Calu3 (cell line): ENCODE data around the gene TRMT10B. TPM values are rescaled to one million over a fixed set of nuclear protein-coding genes. Genes with fewer than 3 reads are reported as not detected.
A peak's percentile ranks its signal among the peaks of the same experiment; 100 is the strongest.
"Not testable (repeated sequence)": the region's sequence is repeated elsewhere in the genome, so short reads cannot be mapped to it uniquely, and the experiment has no call there.

ENCODE experiments used
- BruUV-seq: library from RNA; stranded (reverse); fragments of 400-500 nt; replicated peaks from 2 replicates; lab custom pipeline; 2021; lab: Mats Ljungman, UMichigan
- CTCF ChIA-PET: fragments of 300-600 bp; sonication (Branson Sonifier 250); formaldehyde crosslinking; loops from one replicate; lab custom pipeline; 2022; ENCODE audit warnings: antibody characterized with exemption; lab: Charles Lee
- DNase-seq: peaks from one replicate; pipeline ENCODE4 v3.0.0; 2022
- H3K27ac Mint-ChIP-seq: one replicate; pipeline ENCODE4 v1.8.0; 2022; ENCODE audit warnings: mixed read lengths; ENCODE audit not compliant: unreplicated experiment
- H3K27me3 Mint-ChIP-seq: one replicate; pipeline ENCODE4 v1.8.0; 2022; ENCODE audit warnings: mixed read lengths; ENCODE audit not compliant: unreplicated experiment
- H3K36me3 Mint-ChIP-seq: one replicate; pipeline ENCODE4 v1.8.0; 2022; ENCODE audit warnings: mild to moderate bottlenecking, moderate library complexity, mixed read lengths; ENCODE audit not compliant: insufficient read depth, unreplicated experiment
- H3K4me1 Mint-ChIP-seq: one replicate; pipeline ENCODE4 v1.8.0; 2022; ENCODE audit warnings: mild to moderate bottlenecking, low read depth, mixed read lengths; ENCODE audit not compliant: unreplicated experiment
- H3K4me3 Mint-ChIP-seq: one replicate; pipeline ENCODE4 v1.8.0; 2022; ENCODE audit warnings: mild to moderate bottlenecking, low read depth, moderate library complexity, mixed read lengths; ENCODE audit not compliant: unreplicated experiment
- H3K9me3 Mint-ChIP-seq: one replicate; pipeline ENCODE4 v1.8.0; 2022; ENCODE audit warnings: low read depth, mixed read lengths; ENCODE audit not compliant: unreplicated experiment
- intact Hi-C: fragments of 100-400 bp; cut with micrococcal nuclease; formaldehyde crosslinking; loops from one replicate; pipeline ENCODE4 v1.10.0; 2022; ENCODE audit not compliant: unreplicated experiment
- total RNA-seq: library from RNA; stranded (reverse); gene quantifications from 2 replicates; pipeline ENCODE4 v1.2.3, GENCODE V29; 2022
- TF ChIP-seq, protein P1 (sequence below): fragments of 200-600 bp; IDR thresholded peaks from one replicate; pipeline ENCODE4 v1.8.0; 2022; ENCODE audit warnings: antibody characterized with exemption; ENCODE audit not compliant: unreplicated experiment

TRMT10B gene
- total RNA-seq, 1 experiment from 2014 or later = 4.1 TPM

DNA sequence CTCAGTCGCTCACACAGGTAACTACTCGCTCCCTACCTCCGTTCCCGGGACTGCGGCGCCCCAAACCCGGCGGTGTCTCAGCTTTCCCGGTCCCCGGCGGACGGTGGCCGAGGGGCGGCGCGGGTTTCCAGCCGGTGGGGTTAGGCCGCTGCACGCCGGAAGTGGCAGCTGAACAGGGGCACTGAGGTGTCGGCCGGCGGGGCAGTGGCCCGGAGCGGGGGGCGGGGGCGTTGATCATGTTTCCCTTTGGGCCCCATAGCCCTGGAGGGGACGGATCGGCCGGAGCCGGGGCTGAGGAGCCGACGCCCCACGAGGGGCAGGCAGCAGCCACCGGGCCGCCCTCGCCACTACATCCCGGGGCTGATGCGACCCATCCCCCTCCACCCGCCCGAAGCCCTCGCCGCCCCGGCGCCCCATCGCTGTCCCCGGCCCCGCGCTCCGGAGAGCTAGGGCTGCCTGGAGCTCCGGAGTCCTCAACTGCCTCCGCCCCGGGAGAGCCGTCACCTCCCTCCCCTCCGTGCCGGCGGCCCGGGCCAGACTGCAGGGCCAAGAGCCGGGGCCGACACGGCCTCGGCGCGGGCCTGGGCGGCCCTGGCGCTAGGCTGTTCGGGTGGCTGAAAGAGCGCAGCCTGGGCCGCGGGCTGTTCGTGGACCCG, 47.2 kb downstream of the TRMT10B start, which contains the start of gene DCAF10:
Gene DCAF10, plus strand, starts transcription at position 167 of the 656 bp plus-strand sequence. Its CDS starts 70 bp downstream, at position 237.
- TF ChIP-seq, protein P1, sequence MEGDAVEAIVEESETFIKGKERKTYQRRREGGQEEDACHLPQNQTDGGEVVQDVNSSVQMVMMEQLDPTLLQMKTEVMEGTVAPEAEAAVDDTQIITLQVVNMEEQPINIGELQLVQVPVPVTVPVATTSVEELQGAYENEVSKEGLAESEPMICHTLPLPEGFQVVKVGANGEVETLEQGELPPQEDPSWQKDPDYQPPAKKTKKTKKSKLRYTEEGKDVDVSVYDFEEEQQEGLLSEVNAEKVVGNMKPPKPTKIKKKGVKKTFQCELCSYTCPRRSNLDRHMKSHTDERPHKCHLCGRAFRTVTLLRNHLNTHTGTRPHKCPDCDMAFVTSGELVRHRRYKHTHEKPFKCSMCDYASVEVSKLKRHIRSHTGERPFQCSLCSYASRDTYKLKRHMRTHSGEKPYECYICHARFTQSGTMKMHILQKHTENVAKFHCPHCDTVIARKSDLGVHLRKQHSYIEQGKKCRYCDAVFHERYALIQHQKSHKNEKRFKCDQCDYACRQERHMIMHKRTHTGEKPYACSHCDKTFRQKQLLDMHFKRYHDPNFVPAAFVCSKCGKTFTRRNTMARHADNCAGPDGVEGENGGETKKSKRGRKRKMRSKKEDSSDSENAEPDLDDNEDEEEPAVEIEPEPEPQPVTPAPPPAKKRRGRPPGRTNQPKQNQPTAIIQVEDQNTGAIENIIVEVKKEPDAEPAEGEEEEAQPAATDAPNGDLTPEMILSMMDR = no peak
- intact Hi-C loops = no loop called here
- no TSS peak for BruUV-seq
- H3K36me3 Mint-ChIP-seq = peaks cover 7% of the 10 kb centered on the region
- peak; percentile 83 for DNase-seq
- H3K4me1 Mint-ChIP-seq = peaks cover 7% of the 10 kb centered on the region
- no peaks in the 10 kb centered on the region for H3K27me3 Mint-ChIP-seq
- CTCF ChIA-PET = no interaction called here
- H3K27ac Mint-ChIP-seq = no peak within 1 kb of the TSS
- no peaks in the 10 kb centered on the region for H3K9me3 Mint-ChIP-seq
- peak within 1 kb of the TSS; percentile 69 for H3K4me3 Mint-ChIP-seq

DNA sequence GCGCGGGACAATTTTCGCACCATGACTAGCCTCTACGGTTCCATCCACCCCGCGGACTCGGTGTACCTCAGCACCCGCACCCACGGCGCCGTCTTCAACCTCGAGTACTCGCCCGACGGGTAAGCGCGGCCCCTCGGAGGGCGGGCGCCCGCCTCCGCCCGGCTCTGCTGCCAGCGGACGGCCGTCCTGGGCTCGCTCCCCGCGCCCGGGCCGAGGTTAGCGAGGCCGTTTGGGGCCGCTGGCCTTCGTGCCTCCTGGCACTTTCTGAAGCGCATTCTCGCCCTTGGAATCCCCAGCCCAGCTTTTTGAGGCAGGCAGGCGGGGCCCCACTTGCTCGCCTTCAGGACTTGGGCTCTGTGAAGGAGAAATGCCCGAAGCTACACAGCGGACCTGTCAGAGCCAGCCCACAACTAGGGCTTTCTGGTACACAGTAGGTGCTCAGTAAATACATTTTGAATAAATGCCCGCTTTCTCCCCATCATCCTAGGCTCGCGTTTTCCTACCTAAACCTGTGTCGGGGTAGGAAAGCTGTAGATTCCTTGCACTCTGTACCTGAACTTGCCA, 47.8 kb downstream of the TRMT10B start:
- no peaks in the 10 kb centered on the region for H3K27me3 Mint-ChIP-seq
- no peak overlapping the region for H3K27ac Mint-ChIP-seq
- H3K4me1 Mint-ChIP-seq = peaks cover 7% of the 10 kb centered on the region
- DNase-seq = no peak
- CTCF ChIA-PET = no interaction called here
- peak overlapping the region; percentile 69 for H3K4me3 Mint-ChIP-seq
- TF ChIP-seq, protein P1 = no peak
- H3K9me3 Mint-ChIP-seq = no peaks in the 10 kb centered on the region
- BruUV-seq = no TSS peak
- intact Hi-C loops = no loop called here
- peaks cover 7% of the 10 kb centered on the region for H3K36me3 Mint-ChIP-seq

DNA sequence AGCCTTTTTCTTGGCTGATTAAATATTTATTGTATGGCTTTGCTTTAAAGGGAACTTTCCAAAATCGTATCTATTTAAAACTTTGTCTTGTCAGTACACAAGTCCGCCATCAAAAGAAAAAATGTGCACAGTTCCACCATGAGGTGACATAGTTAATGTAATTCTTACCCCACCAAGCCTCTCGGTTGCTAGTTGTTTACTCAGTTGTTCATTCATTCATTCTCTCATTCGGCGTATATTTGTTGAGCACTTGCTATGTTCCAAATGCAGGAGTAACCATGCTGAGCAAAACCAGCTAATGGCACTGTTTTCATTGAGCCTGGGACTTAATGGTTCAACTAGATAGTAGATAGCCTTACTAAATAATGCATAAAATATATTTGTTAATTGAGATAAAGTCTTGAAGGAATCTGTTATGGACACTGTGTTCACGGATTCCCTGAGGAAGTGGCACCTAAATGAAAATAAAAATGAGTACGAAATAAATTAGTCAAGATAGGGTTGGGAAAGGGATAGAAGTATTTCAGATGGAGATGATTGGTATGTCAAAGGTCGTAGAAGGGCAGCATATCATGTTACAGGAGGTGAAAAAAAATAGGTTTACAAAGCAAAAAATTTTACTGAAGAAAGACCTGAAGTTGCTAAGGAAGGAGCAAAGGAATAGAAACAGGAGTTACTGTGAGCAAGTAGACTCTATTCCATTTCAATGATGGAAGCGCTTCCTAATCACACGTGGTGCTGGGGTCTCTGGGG, 48.5 kb downstream of the TRMT10B start:
- TF ChIP-seq, protein P1 = no peak
- H3K4me3 Mint-ChIP-seq = peak overlapping the region; percentile 69
- H3K27ac Mint-ChIP-seq = peak overlapping the region; percentile 70
- peaks cover 7% of the 10 kb centered on the region for H3K36me3 Mint-ChIP-seq
- DNase-seq = no peak
- BruUV-seq = TSS peak; percentile 66
- CTCF ChIA-PET = no interaction called here
- peaks cover 7% of the 10 kb centered on the region for H3K4me1 Mint-ChIP-seq
- no peaks in the 10 kb centered on the region for H3K27me3 Mint-ChIP-seq
- no peaks in the 10 kb centered on the region for H3K9me3 Mint-ChIP-seq
- intact Hi-C loops = no loop called here

DNA sequence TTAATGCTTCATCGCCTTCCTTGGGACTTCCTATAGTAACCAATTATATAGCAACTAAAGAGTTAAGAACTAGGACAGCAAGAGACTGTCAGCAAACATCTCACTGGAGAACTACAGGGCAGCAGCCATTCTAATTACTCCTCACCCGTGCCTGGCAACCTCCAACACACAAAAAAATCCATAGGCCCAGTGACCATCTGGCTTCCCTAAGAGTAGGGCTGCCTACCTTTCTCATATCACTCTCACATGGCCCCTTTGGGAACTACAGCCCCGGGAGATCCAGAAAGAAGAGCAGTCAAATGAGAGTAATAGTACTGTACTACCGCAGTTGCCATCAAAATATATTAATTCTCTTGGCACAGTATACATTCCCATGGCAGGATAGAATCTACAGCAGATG, 52.7 kb downstream of the TRMT10B start:
- CTCF ChIA-PET = no interaction called here
- intact Hi-C loops = no loop called here
- Mint-ChIP-seq H3K36me3 (no peaks in the 10 kb centered on the region), H3K4me3 (no peak overlapping the region), H3K4me1 (peaks cover 7% of the 10 kb centered on the region), H3K27ac (no peak overlapping the region), H3K27me3 (no peaks in the 10 kb centered on the region), H3K9me3 (no peaks in the 10 kb centered on the region)
- TF ChIP-seq, protein P1 = no peak
- DNase-seq = no peak
- no TSS peak for BruUV-seq

DNA sequence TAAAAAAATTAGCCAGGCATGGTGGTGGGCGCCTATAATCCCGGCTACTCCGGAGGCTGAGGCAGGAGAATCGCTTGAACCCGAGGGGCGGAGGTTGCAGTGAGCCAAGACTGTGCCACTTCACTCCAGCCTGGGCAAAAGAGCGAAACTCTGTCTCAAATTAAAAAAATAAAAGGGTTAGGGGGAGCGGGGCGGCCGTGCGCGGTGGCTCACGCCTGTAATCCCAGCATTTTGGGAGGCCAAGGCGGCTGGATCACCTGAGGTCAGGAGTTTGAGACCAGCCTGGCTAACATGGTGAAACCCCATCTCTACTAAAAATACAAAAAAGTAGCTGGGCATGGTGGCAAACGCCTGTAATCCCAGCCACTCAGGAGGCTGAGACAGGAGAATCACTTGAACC, 56.1 kb downstream of the TRMT10B start:
- CTCF ChIA-PET, H3K4me3 Mint-ChIP-seq, intact Hi-C loops, BruUV-seq, DNase-seq, H3K4me1 Mint-ChIP-seq, H3K27ac Mint-ChIP-seq, H3K27me3 Mint-ChIP-seq, H3K36me3 Mint-ChIP-seq, H3K9me3 Mint-ChIP-seq: not testable (repeated sequence)
